HG03575 (cell line): Measurements from ENCODE around the gene CCNY.
"Not testable (repeated sequence)": the region's sequence is repeated elsewhere in the genome, so short reads cannot be mapped to it uniquely, and the experiment has no call there.

Source experiments
- ATAC-seq: cut with Tn5 transposase; IDR thresholded peaks from one replicate; pipeline ENCODE4 v1.9.1; 2021; ENCODE audit not compliant: unreplicated experiment, insufficient number of reproducible peaks, low FRiP score; ENCODE audit errors: extremely low read depth

Gene CCNY

GRCh38 chr10:35518187-35518586 lies 181.9 kb downstream of the CCNY start:
- ATAC-seq, result not testable (repeated sequence)

GRCh38 chr10:35520996-35521395 lies 184.7 kb downstream of the CCNY start:
- no peak for ATAC-seq

- no peak for ATAC-seq
Measured at GRCh38 chr10:35523670-35524225, 187.4 kb downstream of the CCNY start.

GRCh38 chr10:35526746-35527145 lies 190.4 kb downstream of the CCNY start:
- ATAC-seq, result no peak

GRCh38 chr10:35532141-35532540 lies 195.8 kb downstream of the CCNY start:
- ATAC-seq, result no peak

- no peak for ATAC-seq
Measured at GRCh38 chr10:35533565-35533964, 197.3 kb downstream of the CCNY start.

- no peak for ATAC-seq
Measured at GRCh38 chr10:35535136-35535535, 198.8 kb downstream of the CCNY start.

- no peak for ATAC-seq
Measured at GRCh38 chr10:35536789-35537188, 200.5 kb downstream of the CCNY start.

- not testable (repeated sequence) for ATAC-seq
Measured at GRCh38 chr10:35537925-35538324, 201.6 kb downstream of the CCNY start.

- no peak for ATAC-seq
Measured at GRCh38 chr10:35540296-35541164, 204.2 kb downstream of the CCNY start.

- ATAC-seq, result no peak
Measured at GRCh38 chr10:35541720-35542119, 205.4 kb downstream of the CCNY start.

- no peak for ATAC-seq
Measured at GRCh38 chr10:35542303-35542702, 206.0 kb downstream of the CCNY start.

- no peak for ATAC-seq
Measured at GRCh38 chr10:35545079-35545657, 208.9 kb downstream of the CCNY start.

- ATAC-seq, result no peak
Measured at GRCh38 chr10:35545878-35546590, 209.7 kb downstream of the CCNY start.

GRCh38 chr10:35546824-35547225 lies 210.5 kb downstream of the CCNY start:
- ATAC-seq, result no peak

- ATAC-seq, result no peak
Measured at GRCh38 chr10:35552650-35553342, 216.5 kb downstream of the CCNY start.

GRCh38 chr10:35554036-35554435 lies 217.7 kb downstream of the CCNY start:
- ATAC-seq, result no peak

- no peak for ATAC-seq
Measured at GRCh38 chr10:35554461-35555056, 218.2 kb downstream of the CCNY start.
